Suprapubic skin (tissue), 4 donors: Measurements from ENCODE around the gene C19orf81.

Experiments used
- POLR2A ChIP-seq, 2 donors: fragments of 450-650 bp; IDR thresholded peaks; one replicate each; pipeline ENCODE4 v1.6.1; 2017; ENCODE audit warnings: antibody characterized with exemption in 2 of 2, mild to moderate bottlenecking in 2 of 2, moderate library complexity in 2 of 2
- POLR2AphosphoS5 ChIP-seq, 3 donors: sonication (generic); formaldehyde crosslinking; IDR thresholded peaks; one replicate each; pipeline ENCODE4 v1.6.1; 2017; ENCODE audit warnings: antibody characterized with exemption in 3 of 3

GRCh38 chr19:50636317-50637085, 12.7 kb upstream of the C19orf81 start:
- TF ChIP-seq POLR2A (IDR thresholded peaks at IDR 0.05) (no peak), POLR2AphosphoS5 (IDR thresholded peaks at IDR 0.05) (no peak)
